Activated CD4-positive, CD25-positive, alpha-beta regulatory T cell (primary cell): Measurements from ENCODE around the gene HOXB4.

Experiments
- DNase-seq, 4 experiments: peaks; one replicate each; lab custom pipeline; 2025; lab: John Stamatoyannopoulos, UW

HOXB4 gene

DNA sequence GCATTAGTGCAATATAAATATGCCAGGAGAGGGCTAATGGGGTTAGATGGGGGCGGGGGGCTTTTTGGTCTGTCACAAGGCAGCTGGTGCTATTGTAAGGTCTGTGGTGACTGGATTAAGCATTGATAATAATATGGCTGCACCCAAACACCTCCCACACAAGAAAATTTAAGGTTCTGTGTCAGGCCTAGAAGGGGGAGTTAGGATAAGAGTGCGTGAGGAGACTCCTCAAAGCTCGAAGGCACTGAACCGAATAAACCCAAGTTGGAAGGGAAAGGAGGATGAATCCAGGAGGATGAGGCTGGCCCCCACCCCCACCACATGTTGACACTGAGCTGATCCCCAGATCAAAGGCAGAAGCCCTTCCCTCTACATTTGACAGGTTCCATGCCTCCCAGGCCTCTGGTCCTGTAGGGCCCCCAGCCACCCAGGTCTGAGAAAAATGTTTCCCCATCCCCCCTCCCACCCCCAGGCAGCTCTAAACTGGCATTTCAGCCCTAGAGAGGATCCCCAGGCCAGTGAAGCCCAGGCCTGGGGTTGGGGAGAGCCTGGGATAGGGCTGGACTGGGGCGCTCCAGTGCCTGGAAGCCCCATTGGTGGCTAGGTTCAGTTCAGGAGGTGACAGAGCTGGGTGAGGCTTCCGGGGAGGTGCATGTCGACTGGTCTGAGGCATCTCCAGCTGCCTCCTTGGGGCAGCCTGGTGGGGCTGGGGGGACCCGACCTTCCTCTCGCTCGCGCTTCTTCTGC lies 49.0 kb downstream of the HOXB4 start:
- DNase-seq: no peak

DNA sequence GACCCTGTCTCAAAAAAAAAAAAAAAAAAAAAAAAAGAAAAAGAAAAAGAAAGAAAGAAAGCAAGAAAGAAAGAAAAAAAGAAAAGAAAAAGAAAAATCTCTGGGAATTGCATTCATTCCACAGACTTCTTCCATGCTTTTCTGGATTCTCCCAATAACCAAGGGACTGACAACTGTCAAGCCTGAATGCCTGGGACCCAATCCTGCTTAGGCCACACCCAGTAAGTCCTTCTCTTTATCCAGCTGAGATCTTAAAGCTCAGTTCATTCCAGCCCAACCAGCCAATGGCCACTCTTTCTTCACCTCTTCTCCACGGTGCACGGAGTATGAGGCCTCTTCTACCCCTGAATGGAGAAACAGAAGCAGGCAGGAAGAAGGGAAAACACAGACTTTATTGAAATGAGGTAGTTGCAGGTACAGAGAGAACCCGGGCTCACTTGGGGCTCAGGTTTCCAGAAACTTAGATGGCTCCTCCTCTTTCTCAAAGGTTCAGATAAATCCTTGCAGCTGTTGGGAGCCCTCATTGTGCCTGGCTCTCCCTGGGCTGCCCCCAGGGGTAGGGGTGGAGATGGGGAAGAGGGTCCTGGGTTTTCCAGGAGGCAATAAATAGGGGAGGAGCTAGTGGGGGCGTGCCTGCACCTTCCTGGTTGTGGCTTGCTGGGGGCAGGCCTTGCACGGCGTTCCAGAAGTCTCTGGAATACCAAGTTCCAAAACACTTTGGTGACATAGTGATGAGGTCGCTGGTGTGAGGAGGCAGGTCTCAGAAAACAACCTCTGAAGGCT lies 49.8 kb downstream of the HOXB4 start:
- DNase-seq: no peak

DNA sequence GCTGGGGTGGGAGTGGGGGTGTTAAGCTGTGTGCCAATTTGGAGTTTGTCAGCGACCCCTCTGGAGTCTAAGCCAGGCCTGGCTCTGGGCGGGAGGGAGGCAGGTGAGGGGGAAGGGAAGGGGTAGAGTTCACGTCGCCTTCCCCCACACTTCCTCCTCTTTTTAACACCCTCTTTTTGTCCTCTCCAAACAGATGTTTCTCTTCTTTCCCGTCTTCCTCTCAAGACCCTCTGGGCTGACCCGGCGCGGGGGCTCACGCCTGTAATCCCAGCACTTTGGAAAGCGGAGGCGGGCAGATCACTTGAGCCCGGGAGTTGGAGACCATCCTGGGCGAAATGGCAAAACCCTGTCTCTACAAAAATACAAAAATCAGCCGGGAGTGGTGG lies 50.6 kb downstream of the HOXB4 start:
- DNase-seq: no peak

DNA sequence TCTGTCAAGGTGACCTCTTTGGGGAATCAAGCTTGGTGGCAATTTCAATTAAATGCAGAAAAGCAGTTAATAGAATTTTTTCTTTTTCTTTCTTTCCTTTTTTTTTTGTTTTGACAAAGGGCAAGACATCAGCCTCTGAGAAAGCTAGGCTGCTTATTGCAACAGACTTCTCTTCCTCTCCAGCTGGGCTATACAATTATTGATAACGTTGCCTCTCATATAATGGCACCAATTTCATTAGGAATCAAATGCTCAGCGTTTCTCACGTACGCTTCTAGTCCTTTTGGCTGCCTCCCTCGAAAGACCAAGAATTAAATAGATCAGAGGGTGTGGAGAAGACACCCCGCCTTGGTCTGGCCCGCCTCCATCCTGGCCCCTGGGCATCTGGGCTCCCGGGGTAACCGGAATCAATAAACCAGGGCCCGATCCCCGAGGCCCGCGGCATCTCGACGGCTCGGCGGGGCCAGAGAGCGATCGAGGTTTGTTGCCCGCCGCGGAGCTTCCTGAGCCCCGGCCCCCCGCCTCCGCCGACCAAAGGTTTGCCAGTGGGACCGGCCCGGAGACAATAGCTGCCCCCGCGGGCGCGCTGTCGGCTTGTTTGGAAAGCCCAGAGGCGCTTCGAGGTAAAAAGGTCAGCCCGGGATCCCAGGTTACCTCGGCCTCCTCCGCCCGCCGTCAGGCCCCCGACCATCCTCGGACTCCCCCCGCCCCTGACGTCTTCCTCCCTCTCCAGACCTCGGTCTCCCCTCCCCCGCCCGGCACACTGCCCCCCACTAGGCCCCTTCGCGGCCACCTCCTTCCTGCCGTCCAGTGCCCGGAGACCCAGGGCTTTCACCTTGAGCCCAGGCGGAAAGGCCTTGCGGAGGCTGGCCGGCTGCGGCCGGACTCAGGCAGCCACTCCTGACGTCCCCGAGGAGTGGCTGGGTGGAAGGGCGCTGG lies 51.3 kb downstream of the HOXB4 start:
- no peak for DNase-seq
